ENCODE data around the gene DND1.
A peak's percentile ranks its signal among the peaks of the same experiment; 100 is the strongest.

- TF ChIP-seq POLR2A (IDR thresholded peaks at IDR 0.05) (peak; percentile 78), CTCF (IDR thresholded peaks at IDR 0.05) (no peak)
Observed at GRCh38 chr5:140690941-140691924, 17.9 kb upstream of the DND1 start, which contains the start of the genes HARS1 and HARS2.

Data from right lobe of liver (tissue), 4 donors.